ENCODE data around the gene LHPP.

- TF ChIP-seq, protein P1, sequence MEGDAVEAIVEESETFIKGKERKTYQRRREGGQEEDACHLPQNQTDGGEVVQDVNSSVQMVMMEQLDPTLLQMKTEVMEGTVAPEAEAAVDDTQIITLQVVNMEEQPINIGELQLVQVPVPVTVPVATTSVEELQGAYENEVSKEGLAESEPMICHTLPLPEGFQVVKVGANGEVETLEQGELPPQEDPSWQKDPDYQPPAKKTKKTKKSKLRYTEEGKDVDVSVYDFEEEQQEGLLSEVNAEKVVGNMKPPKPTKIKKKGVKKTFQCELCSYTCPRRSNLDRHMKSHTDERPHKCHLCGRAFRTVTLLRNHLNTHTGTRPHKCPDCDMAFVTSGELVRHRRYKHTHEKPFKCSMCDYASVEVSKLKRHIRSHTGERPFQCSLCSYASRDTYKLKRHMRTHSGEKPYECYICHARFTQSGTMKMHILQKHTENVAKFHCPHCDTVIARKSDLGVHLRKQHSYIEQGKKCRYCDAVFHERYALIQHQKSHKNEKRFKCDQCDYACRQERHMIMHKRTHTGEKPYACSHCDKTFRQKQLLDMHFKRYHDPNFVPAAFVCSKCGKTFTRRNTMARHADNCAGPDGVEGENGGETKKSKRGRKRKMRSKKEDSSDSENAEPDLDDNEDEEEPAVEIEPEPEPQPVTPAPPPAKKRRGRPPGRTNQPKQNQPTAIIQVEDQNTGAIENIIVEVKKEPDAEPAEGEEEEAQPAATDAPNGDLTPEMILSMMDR (IDR thresholded peaks at IDR 0.05): no peak
- TF ChIP-seq EP300 (IDR thresholded peaks at IDR 0.05): no peak
These were observed 59.8 kb downstream of the LHPP start for GRCh38 chr10:124521429-124521871.
